ENCODE results near the gene AMBP.
"Not testable (repeated sequence)": the region's sequence is repeated elsewhere in the genome, so short reads cannot be mapped to it uniquely, and the experiment has no call there.

Gene AMBP

DNA sequence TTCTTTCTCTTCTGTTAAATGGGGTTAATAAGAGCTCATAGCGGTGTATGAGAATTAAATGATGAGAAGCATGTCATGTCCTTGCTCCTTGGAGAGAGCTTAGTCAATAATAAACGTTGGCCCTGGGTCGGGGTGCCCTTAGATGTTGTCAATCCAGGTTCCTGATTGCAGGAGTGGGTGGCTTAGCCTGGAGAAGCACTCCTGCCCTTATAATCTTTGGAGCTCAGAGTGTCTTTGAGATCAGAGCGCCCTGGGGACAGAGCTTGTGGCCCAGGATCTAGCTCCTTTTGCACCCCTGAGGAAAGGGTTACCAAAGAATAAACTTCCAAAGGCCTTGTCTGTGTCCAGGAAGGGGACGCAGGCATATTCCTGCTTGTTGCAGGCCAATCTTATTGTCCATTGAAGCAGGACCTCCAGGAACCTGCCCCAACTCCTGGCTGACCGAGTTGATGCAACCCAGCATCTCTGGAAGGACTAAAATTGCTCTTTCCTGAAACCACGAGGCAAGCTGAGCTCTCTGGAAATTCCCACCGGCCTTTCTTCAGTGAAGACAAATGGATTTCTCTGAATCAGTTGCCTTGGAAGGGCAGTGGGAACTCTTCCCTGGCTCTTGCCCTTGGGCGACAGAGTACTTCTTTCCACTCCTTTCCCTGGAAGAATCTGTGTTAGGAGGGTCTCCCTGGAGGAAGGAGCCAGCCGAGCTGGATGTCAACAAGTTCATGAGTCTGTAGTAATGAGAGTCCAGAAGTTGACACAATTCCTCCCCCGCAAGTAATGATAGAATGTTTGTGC, 6.4 kb upstream of the AMBP start:
- no peak for TF ChIP-seq ZNF184 (tag by site-specific recombination; IDR thresholded peaks at IDR 0.05)
- TF ChIP-seq ZNF530 (tag by site-specific recombination; IDR thresholded peaks at IDR 0.05; ENCODE audit: low read depth), result no peak
- TF ChIP-seq ZBTB49 (tag by site-specific recombination; IDR thresholded peaks at IDR 0.05; ENCODE audit: low read depth), result no peak
- no peak for TF ChIP-seq ZSCAN23 (tag by site-specific recombination; IDR thresholded peaks at IDR 0.05)
- TF ChIP-seq, protein P1, sequence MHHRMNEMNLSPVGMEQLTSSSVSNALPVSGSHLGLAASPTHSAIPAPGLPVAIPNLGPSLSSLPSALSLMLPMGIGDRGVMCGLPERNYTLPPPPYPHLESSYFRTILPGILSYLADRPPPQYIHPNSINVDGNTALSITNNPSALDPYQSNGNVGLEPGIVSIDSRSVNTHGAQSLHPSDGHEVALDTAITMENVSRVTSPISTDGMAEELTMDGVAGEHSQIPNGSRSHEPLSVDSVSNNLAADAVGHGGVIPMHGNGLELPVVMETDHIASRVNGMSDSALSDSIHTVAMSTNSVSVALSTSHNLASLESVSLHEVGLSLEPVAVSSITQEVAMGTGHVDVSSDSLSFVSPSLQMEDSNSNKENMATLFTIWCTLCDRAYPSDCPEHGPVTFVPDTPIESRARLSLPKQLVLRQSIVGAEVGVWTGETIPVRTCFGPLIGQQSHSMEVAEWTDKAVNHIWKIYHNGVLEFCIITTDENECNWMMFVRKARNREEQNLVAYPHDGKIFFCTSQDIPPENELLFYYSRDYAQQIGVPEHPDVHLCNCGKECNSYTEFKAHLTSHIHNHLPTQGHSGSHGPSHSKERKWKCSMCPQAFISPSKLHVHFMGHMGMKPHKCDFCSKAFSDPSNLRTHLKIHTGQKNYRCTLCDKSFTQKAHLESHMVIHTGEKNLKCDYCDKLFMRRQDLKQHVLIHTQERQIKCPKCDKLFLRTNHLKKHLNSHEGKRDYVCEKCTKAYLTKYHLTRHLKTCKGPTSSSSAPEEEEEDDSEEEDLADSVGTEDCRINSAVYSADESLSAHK (tag by site-specific recombination; IDR thresholded peaks at IDR 0.05), result no peak
- no peak for TF ChIP-seq ZNF785 (tag by site-specific recombination; IDR thresholded peaks at IDR 0.05)
- no peak for TF ChIP-seq ZNF624 (tag by site-specific recombination; IDR thresholded peaks at IDR 0.05)
- Histone ChIP-seq H3K4me3 (ENCODE audit: low read depth, low read length) (no peak overlapping the region), H3K27ac (ENCODE audit: extremely low read depth, low read depth, low read length) (no peak overlapping the region), H3K9me3 (ENCODE audit: control insufficient read depth, insufficient read depth, low read depth, low read length) (no peaks in the 10 kb centered on the region), H3K4me1 (ENCODE audit: control insufficient read depth, insufficient read depth, low read length) (no peaks in the 10 kb centered on the region), H3K36me3 (ENCODE audit: control insufficient read depth in 2 of 2, insufficient read depth in 1 of 2, low read length in 2 of 2) (no peaks in the 10 kb centered on the region)
- CTCF ChIA-PET, result interaction anchor here (0.6 to 5.2 kb wide), 15 partner anchors 10 to 1629 kb away, joined by 3 to 144 read pairs (median 5); partner anchors contain the start of gene KIF12
- POLR2A ChIA-PET, result no interaction called here

DNA sequence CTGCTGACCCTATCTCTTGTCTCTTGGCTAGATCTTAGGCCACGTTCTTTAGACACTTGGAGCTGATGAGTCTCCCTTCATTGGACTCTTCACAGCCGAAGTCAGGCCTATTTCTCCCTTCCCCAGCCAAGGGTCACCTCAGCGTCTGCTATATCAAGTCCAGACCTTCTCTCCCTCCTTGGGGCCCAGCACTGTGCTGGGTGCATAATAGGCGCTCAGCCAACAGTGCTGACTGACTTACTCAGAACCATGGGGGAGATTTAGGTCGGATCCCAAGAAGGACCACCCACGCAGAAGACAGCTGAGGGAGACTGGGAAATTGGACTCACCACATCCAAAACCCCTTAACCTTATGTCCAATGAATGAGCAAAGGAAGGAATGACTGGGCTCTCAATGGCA, 5.6 kb upstream of the AMBP start:
- H3K4me3 ChIP-seq (ENCODE audit: low read depth, low read length), result no peak overlapping the region
- POLR2A ChIA-PET, result no interaction called here
- no peak for TF ChIP-seq BCL11A (tag by site-specific recombination; IDR thresholded peaks at IDR 0.05; ENCODE audit: low read depth)

GRCh38 chr9:114082763-114083412, 4.8 kb upstream of the AMBP start:
- H3K27ac ChIP-seq (ENCODE audit: extremely low read depth, low read depth, low read length); POLR2A ChIA-PET: not testable (repeated sequence)

More for the DNA sequence above, 5.6 kb upstream of the AMBP start:
- H3K27ac ChIP-seq (ENCODE audit: extremely low read depth, low read depth, low read length), result no peak overlapping the region
- CTCF ChIA-PET, result interaction anchor here (0.6 to 5.2 kb wide), 30 partner anchors 10 to 1598 kb away, joined by 3 to 144 read pairs (median 7); partner anchors contain the start of gene KIF12
- H3K36me3 ChIP-seq (ENCODE audit: control insufficient read depth in 2 of 2, insufficient read depth in 1 of 2, low read length in 2 of 2), result no peaks in the 10 kb centered on the region
- H3K4me1 ChIP-seq (ENCODE audit: control insufficient read depth, insufficient read depth, low read length), result no peaks in the 10 kb centered on the region
- H3K9me3 ChIP-seq (ENCODE audit: control insufficient read depth, insufficient read depth, low read depth, low read length), result no peaks in the 10 kb centered on the region

DNA sequence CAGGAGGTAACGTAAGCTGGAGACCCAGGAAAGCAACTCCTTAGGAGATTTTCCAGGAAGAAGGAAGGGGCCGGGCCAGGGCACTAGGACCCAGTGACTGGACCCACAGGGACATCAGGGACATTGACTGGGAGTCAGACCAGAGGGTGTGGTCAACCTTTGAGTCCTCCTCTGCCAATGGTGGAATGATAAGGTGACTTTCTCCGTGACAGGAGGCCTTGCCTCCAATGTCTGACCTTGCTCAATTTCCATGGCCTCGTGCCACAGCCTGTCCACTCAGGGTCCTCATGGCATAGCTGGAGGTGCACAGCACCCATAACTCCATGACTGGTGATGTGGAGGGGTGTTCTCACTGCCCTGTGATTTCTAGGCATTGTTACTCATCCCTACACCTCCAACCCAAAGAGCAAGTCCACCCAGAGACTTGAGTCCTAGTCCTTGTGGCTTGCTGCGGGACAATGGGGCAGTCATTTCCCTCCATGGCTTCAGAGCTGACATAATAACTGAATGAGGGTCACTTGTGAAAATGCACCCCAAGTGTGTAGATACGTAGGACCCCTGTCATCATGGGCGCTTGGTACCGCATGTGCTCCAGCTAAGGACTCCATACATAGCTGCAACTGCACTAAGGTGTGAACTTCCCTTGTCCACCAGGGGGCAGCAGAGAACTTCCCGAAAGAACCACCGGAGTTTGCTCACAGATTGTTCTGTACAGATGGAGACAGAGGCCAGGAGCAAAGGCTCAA, 4.1 kb upstream of the AMBP start:
- no peaks in the 10 kb centered on the region for H3K9me3 ChIP-seq (ENCODE audit: control insufficient read depth, insufficient read depth, low read depth, low read length)
- TF ChIP-seq ZNF654 (tag by site-specific recombination; IDR thresholded peaks at IDR 0.05; ENCODE audit: low read depth) (peak; percentile 66), TRIM28 (IDR thresholded peaks at IDR 0.05; ENCODE audit: borderline replicate concordance, low read length) (0 out of 2 replicates have a peak, but pooled peaks have one; percentile 10), ZNF596 (tag by site-specific recombination; IDR thresholded peaks at IDR 0.05) (no peak)
- TF ChIP-seq, protein P2, sequence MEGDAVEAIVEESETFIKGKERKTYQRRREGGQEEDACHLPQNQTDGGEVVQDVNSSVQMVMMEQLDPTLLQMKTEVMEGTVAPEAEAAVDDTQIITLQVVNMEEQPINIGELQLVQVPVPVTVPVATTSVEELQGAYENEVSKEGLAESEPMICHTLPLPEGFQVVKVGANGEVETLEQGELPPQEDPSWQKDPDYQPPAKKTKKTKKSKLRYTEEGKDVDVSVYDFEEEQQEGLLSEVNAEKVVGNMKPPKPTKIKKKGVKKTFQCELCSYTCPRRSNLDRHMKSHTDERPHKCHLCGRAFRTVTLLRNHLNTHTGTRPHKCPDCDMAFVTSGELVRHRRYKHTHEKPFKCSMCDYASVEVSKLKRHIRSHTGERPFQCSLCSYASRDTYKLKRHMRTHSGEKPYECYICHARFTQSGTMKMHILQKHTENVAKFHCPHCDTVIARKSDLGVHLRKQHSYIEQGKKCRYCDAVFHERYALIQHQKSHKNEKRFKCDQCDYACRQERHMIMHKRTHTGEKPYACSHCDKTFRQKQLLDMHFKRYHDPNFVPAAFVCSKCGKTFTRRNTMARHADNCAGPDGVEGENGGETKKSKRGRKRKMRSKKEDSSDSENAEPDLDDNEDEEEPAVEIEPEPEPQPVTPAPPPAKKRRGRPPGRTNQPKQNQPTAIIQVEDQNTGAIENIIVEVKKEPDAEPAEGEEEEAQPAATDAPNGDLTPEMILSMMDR (tag by site-specific recombination; IDR thresholded peaks at IDR 0.05), result peak; percentile 60
- H3K36me3 ChIP-seq (ENCODE audit: control insufficient read depth in 2 of 2, insufficient read depth in 1 of 2, low read length in 2 of 2), result no peaks in the 10 kb centered on the region
- H3K4me1 ChIP-seq (ENCODE audit: control insufficient read depth, insufficient read depth, low read length), result no peaks in the 10 kb centered on the region
- no peak overlapping the region for H3K4me3 ChIP-seq (ENCODE audit: low read depth, low read length)
- POLR2A ChIA-PET, result no interaction called here
- CTCF ChIA-PET, result interaction anchor here (0.6 to 5.2 kb wide), 71 partner anchors 8 to 826 kb away, joined by 3 to 144 read pairs (median 4); partner anchors contain the start of genes COL27A1 and KIF12
- no peak overlapping the region for H3K27ac ChIP-seq (ENCODE audit: extremely low read depth, low read depth, low read length)

More at GRCh38 chr9:114082763-114083412, 4.8 kb upstream of the AMBP start:
- not testable (repeated sequence) for H3K4me3 ChIP-seq (ENCODE audit: low read depth, low read length); H3K4me1 ChIP-seq (ENCODE audit: control insufficient read depth, insufficient read depth, low read length); H3K36me3 ChIP-seq (ENCODE audit: control insufficient read depth in 2 of 2, insufficient read depth in 1 of 2, low read length in 2 of 2); H3K9me3 ChIP-seq (ENCODE audit: control insufficient read depth, insufficient read depth, low read depth, low read length)
- CTCF ChIA-PET, result interaction anchor here (0.6 to 5.2 kb wide), 68 partner anchors 9 to 852 kb away, joined by 3 to 144 read pairs (median 4); partner anchors contain the start of genes COL27A1 and KIF12
